HepG2 (cell line): ENCODE results near the gene GLIS2. TPM values are rescaled to one million over a fixed set of nuclear protein-coding genes. Genes with fewer than 3 reads are reported as not detected.

ENCODE experiments used
- ARNTL ChIP-seq: sonication (generic); formaldehyde crosslinking; IDR thresholded peaks from 2 replicates; pipeline ENCODE4 v1.4.0; 2020; ENCODE audit warnings: mild to moderate bottlenecking, missing genetic modification reagents
- ATF6 ChIP-seq: sonication (generic); formaldehyde crosslinking; conservative IDR thresholded peaks from 2 replicates; pipeline ENCODE4 v1.4.0; 2020; ENCODE audit warnings: missing genetic modification reagents
- CBX2 ChIP-seq, 2 experiments: fragments of 200-600 bp in 1 of 2; sonication (generic); formaldehyde crosslinking in 1 of 2; IDR thresholded peaks; 2 replicates each; pipeline versions ENCODE4 v1.7.0 to v1.8.1; 2018 to 2022; ENCODE audit warnings: low read depth in 2 of 2, low read length in 1 of 2, mild to moderate bottlenecking in 1 of 2, missing genetic modification reagents in 1 of 2
- EP300 ChIP-seq, 3 experiments: sonication (generic) in 1 of 3; formaldehyde crosslinking in 1 of 3; IDR thresholded peaks; 2 replicates each; pipeline versions ENCODE4 v1.5.1 to v1.6.1; 2011 to 2020; ENCODE audit warnings: low read depth in 2 of 3, low read length in 2 of 3, borderline replicate concordance in 1 of 3, improper control_type of control experiment in 1 of 3, mild to moderate bottlenecking in 1 of 3, missing genetic modification reagents in 1 of 3, moderate library complexity in 1 of 3
- HES4 ChIP-seq: sonication (generic); formaldehyde crosslinking; IDR thresholded peaks from 2 replicates; pipeline ENCODE4 v1.9.0; 2021; ENCODE audit warnings: mild to moderate bottlenecking, missing genetic modification reagents, borderline replicate concordance
- KDM5A ChIP-seq: fragments of 200-600 bp; sonication (generic); IDR thresholded peaks from 2 replicates; pipeline ENCODE4 v1.7.0; 2018; ENCODE audit warnings: antibody characterized with exemption, mild to moderate bottlenecking, low read length, borderline replicate concordance
- NFKB2 ChIP-seq: sonication (generic); formaldehyde crosslinking; IDR thresholded peaks from 2 replicates; pipeline ENCODE4 v1.4.0; 2020; ENCODE audit warnings: missing genetic modification reagents, borderline replicate concordance
- NONO ChIP-seq, 2 experiments: fragments of 450-650 bp in 1 of 2; sonication (generic) in 1 of 2; formaldehyde crosslinking in 1 of 2; IDR thresholded peaks in 1 of 2; conservative IDR thresholded peaks in 1 of 2; 2 replicates each; pipeline versions ENCODE4 v1.6.1 to v1.8.0; 2017 to 2022; ENCODE audit warnings: mild to moderate bottlenecking in 1 of 2, missing genetic modification reagents in 1 of 2, moderate library complexity in 1 of 2
- RBFOX2 ChIP-seq: fragments of 200-400 bp; formaldehyde crosslinking; IDR thresholded peaks from 2 replicates; pipeline ENCODE4 v1.6.1; 2017; ENCODE audit warnings: low read depth, mild to moderate bottlenecking, low read length
- RNF2 ChIP-seq: fragments of 450-650 bp; conservative IDR thresholded peaks from 2 replicates; pipeline ENCODE4 v1.6.1; 2016; ENCODE audit warnings: low read depth
- RXRB ChIP-seq: IDR thresholded peaks from 2 replicates; pipeline ENCODE4 v1.6.1; 2016; ENCODE audit warnings: borderline replicate concordance, missing genetic modification reagents, missing compliant biosample characterization
- TFAP4 ChIP-seq: sonication (generic); IDR thresholded peaks from 2 replicates; pipeline ENCODE4 v1.6.1; 2016; ENCODE audit warnings: low read depth, borderline replicate concordance
- TOE1 ChIP-seq: sonication (generic); formaldehyde crosslinking; IDR thresholded peaks from 2 replicates; pipeline ENCODE4 v1.4.0; 2020; ENCODE audit warnings: mild to moderate bottlenecking, missing genetic modification reagents
- ZMYM2 ChIP-seq: sonication (generic); formaldehyde crosslinking; IDR thresholded peaks from 2 replicates; pipeline ENCODE4 v1.8.0; 2022; ENCODE audit warnings: mild to moderate bottlenecking, missing genetic modification reagents
- ZNF121 ChIP-seq: sonication (generic); formaldehyde crosslinking; IDR thresholded peaks from 2 replicates; pipeline ENCODE4 v1.5.0; 2020; ENCODE audit warnings: mild to moderate bottlenecking, missing genetic modification reagents
- ZNF160 ChIP-seq: sonication (generic); formaldehyde crosslinking; IDR thresholded peaks from 2 replicates; pipeline ENCODE4 v1.8.0; 2022; ENCODE audit warnings: mild to moderate bottlenecking, inconsistent platforms, missing genetic modification reagents
- ZNF263 ChIP-seq: sonication (generic); formaldehyde crosslinking; IDR thresholded peaks from 2 replicates; pipeline ENCODE4 v1.4.0; 2020; ENCODE audit warnings: missing genetic modification reagents
- ZNF354B ChIP-seq: sonication (generic); formaldehyde crosslinking; IDR thresholded peaks from 2 replicates; pipeline ENCODE4 v1.8.0; 2022; ENCODE audit warnings: mild to moderate bottlenecking, missing genetic modification reagents
- ZNF510 ChIP-seq: sonication (generic); formaldehyde crosslinking; IDR thresholded peaks from 2 replicates; pipeline ENCODE4 v1.4.0; 2020; ENCODE audit warnings: low read depth, mild to moderate bottlenecking, missing genetic modification reagents
- ZNF543 ChIP-seq: sonication (generic); formaldehyde crosslinking; IDR thresholded peaks from 2 replicates; pipeline ENCODE4 v1.4.0; 2020; ENCODE audit warnings: mild to moderate bottlenecking, missing genetic modification reagents
- ZNF556 ChIP-seq: sonication (generic); formaldehyde crosslinking; IDR thresholded peaks from 2 replicates; pipeline ENCODE4 v1.4.0; 2020; ENCODE audit warnings: mild to moderate bottlenecking, missing genetic modification reagents, borderline replicate concordance
- ZNF558 ChIP-seq: sonication (generic); formaldehyde crosslinking; IDR thresholded peaks from 2 replicates; pipeline ENCODE4 v1.9.0; 2022; ENCODE audit warnings: mild to moderate bottlenecking, missing genetic modification reagents, borderline replicate concordance
- polyA plus RNA-seq, 8 experiments: library from polyadenylated mRNA; depleted of rRNA in 3 of 8; stranded (reverse) in 7 of 8; unstranded in 1 of 8; fragments of >200 nt; fragmentation: Illumina TruSeq in 4 of 8; extraction: Trizol in 4 of 8; gene quantifications; 2 replicates each; pipeline versions ENCODE4 v1.2.1 to v1.2.3, GENCODE V29; 2011 to 2016; ENCODE audit warnings: low read depth in 4 of 8, missing spikeins in 1 of 8, mixed read lengths in 1 of 8; ENCODE audit not compliant: insufficient read depth in 1 of 8
- total RNA-seq, 5 experiments: library from RNA; depleted of rRNA; stranded (reverse); fragments of >200 nt; fragmentation: Illumina TruSeq; extraction: Trizol; gene quantifications; 2 replicates each; pipeline ENCODE4 v1.2.3, GENCODE V29; 2016; ENCODE audit warnings: low read depth in 1 of 5
- TF ChIP-seq, protein P1 (sequence below): sonication (generic); formaldehyde crosslinking; IDR thresholded peaks from 2 replicates; pipeline ENCODE4 v1.4.0; 2020; ENCODE audit warnings: low read depth, mild to moderate bottlenecking, missing genetic modification reagents

GLIS2 gene
- total and polyA plus RNA-seq, 2 of the 13 experiments (the other 11 are each of a cell fraction or from before 2014, with no cell fraction given): 0.28 to 0.29 TPM

DNA sequence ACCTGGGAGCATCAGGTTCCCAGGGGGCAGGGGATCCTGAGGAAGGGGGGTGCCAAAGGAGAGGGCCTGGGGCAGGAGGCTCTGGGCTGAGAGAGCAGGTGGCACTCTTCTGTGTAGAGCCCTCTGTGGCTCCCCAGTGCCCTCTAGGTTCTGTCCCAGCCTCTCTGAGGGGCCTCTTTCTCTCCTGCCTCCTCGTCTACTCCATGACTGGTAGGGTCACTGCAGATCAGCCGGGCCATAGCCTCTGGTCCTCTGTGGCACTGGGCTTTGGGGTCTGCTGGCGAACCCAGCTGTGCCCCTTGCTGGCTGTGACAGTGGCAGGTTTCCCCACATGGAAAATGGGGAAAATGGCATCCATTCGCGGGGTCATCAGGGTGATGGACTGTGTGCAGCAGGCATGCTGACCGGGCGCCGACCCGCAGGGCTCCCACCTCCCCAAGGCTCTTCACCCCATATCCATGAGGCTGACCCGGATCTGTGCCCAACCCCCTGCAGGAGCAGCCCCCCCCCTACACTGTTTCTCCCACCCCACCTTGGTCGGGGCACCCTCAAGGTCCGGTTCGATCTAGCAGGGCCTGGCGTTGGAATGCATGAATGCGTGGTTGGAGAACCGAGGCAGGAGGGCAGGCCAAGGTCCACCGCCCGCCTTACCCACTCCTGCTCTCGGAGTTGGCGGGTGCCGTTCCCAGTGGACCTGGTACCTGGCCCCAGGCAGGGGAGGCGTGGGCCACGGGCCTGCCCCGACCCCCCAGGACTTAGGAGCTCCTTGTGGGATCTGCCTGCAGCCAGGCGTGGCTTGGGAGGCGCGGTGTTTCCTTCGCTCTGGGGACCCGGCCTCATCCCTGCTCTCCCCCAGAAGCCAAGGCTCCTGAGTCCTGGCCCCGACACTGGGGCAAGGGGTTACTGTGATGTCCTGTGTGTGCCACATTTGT is 6.5 kb downstream of the GLIS2 start (continued):
- TF ChIP-seq HES4 (CRISPR knock-in tag) (no peak), RXRB (CRISPR knock-in tag) (no peak), ZNF510 (CRISPR knock-in tag) (no peak), ZNF160 (CRISPR knock-in tag) (no peak), ZNF543 (no peak), NFKB2 (no peak), ZNF121 (CRISPR knock-in tag) (0 out of 2 replicates have a peak, but pooled peaks have one; percentile 25), ZNF558 (CRISPR knock-in tag) (no peak), ZNF556 (CRISPR knock-in tag) (no peak), ZNF354B (no peak), KDM5A (no peak), TOE1 (CRISPR knock-in tag) (no peak), RNF2 (no peak), TFAP4 (no peak), RBFOX2 (no peak), CBX2 (IDR thresholded peaks at IDR 0.05; ENCODE audit: low read depth, low read length) (no peak), CBX2 (CRISPR knock-in tag; IDR thresholded peaks at IDR 0.05; ENCODE audit: low read depth) (no peak), ARNTL (CRISPR knock-in tag) (no peak), ATF6 (CRISPR knock-in tag) (no peak), ZNF263 (CRISPR knock-in tag) (0 out of 2 replicates have a peak, but pooled peaks have one; percentile 10), EP300 (IDR thresholded peaks at IDR 0.05; ENCODE audit: low read depth in 2 of 2, low read length in 2 of 2) (no peak), EP300 (CRISPR knock-in tag; IDR thresholded peaks at IDR 0.05; ENCODE audit: borderline replicate concordance) (no peak), NONO (IDR thresholded peaks at IDR 0.05) (no peak), NONO (CRISPR knock-in tag; conservative IDR thresholded peaks at IDR 0.05) (0 out of 2 replicates have a peak, but pooled peaks have one; percentile 11), ZMYM2 (CRISPR knock-in tag) (no peak)
- TF ChIP-seq, protein P1, sequence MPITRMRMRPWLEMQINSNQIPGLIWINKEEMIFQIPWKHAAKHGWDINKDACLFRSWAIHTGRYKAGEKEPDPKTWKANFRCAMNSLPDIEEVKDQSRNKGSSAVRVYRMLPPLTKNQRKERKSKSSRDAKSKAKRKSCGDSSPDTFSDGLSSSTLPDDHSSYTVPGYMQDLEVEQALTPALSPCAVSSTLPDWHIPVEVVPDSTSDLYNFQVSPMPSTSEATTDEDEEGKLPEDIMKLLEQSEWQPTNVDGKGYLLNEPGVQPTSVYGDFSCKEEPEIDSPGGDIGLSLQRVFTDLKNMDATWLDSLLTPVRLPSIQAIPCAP (CRISPR knock-in tag): no peak
